ENCODE data around the gene MAN1A1.

Gene MAN1A1

GRCh38 chr6:119133400-119133799, 216.2 kb downstream of the MAN1A1 start:
- no peak for DNase-seq

GRCh38 chr6:119132261-119132981, 217.1 kb downstream of the MAN1A1 start:
- DNase-seq: no peak

GRCh38 chr6:119129968-119130484, 219.5 kb downstream of the MAN1A1 start:
- DNase-seq: no peak

GRCh38 chr6:119129148-119129967, 220.2 kb downstream of the MAN1A1 start:
- peak in 1 of 2 donors; percentile 75 for DNase-seq

- DNase-seq: no peak
Observed at GRCh38 chr6:119128252-119128912, 221.2 kb downstream of the MAN1A1 start.

DNA sequence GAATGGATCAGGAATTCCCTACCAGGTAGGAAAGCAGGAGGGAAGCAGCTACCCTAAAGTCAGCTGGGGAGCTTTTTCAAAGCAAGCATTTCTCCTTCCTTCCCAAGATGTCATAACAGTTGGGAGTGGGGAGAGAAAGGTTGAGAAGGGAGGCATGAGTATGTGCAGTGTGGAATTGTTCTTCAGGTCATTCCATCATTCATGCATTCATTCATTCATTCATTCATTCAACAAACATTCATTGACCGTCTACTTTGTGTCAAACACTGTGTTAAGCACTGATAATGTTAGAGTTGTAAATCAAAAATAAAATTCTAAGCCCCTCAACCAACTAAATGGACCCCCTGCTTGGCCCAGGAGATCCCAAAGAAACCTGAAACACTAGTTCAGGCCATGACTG, 221.9 kb downstream of the MAN1A1 start:
- no peak for DNase-seq

Data from CD4-positive, alpha-beta T cell treated with Interferon alpha-2 for 1 hour (primary cell).